ENCODE results near the gene JCAD. TPM values are rescaled to one million over a fixed set of nuclear protein-coding genes. Genes with fewer than 3 reads are reported as not detected.

The JCAD gene
- total RNA-seq, 1 donor from 2014 or later, result 3.3 TPM

DNA sequence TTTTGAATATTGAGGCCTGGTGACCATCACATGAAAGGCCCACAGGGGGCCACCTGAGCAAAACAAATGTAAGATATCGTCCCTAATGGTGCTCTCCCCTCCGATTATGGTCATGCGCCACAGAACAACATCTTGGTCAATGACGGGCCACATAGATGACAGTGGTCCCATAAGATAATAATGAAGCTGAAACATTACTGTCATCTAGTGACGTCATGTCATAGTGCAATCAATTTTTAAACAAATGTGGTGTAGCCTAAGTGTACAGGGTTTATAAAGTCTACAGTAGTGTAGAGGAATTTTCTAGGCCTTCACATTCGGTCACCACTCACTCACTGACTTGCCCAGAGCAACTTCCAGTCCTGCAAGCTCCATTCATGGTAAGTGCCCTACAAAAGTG is 36.8 kb downstream of the JCAD start:
- TF ChIP-seq, protein P1, sequence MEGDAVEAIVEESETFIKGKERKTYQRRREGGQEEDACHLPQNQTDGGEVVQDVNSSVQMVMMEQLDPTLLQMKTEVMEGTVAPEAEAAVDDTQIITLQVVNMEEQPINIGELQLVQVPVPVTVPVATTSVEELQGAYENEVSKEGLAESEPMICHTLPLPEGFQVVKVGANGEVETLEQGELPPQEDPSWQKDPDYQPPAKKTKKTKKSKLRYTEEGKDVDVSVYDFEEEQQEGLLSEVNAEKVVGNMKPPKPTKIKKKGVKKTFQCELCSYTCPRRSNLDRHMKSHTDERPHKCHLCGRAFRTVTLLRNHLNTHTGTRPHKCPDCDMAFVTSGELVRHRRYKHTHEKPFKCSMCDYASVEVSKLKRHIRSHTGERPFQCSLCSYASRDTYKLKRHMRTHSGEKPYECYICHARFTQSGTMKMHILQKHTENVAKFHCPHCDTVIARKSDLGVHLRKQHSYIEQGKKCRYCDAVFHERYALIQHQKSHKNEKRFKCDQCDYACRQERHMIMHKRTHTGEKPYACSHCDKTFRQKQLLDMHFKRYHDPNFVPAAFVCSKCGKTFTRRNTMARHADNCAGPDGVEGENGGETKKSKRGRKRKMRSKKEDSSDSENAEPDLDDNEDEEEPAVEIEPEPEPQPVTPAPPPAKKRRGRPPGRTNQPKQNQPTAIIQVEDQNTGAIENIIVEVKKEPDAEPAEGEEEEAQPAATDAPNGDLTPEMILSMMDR (conservative IDR thresholded peaks at IDR 0.05; ENCODE audit: low read depth, low read length), result no peak
- H3K4me3 ChIP-seq (ENCODE audit: low read depth, low read length), result no peak overlapping the region
- DNase-seq (ENCODE audit: low read depth), result no peak

GRCh38 chr10:30019468-30019867 is 39.9 kb downstream of the JCAD start:
- TF ChIP-seq, protein P1 (conservative IDR thresholded peaks at IDR 0.05; ENCODE audit: low read depth, low read length), result no peak

DNA sequence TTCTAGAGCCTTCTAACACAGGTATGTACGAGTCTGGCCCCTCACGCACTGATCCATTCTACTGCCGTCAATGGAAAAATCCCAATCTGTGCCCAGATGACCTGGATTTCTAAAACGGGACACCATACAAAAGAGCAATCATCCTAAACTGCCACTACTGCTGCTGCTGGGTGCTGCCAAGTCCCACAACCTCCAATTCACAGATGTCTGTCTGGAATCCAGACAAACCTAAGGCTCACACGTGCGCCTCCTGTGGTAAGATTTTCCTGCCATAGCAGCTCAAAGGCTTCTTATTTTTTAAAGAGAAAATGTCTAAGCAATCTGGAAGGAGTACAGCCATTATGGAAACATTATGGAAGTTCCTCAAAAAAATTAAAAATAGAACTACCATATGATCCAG is 40.9 kb downstream of the JCAD start:
- no peak overlapping the region for H3K4me3 ChIP-seq (ENCODE audit: low read depth, low read length)
- TF ChIP-seq, protein P1 (conservative IDR thresholded peaks at IDR 0.05; ENCODE audit: low read depth, low read length), result no peak
- no peak for DNase-seq (ENCODE audit: low read depth)

More at GRCh38 chr10:30019468-30019867, 39.9 kb downstream of the JCAD start:
- no peak overlapping the region for H3K4me3 ChIP-seq (ENCODE audit: low read depth, low read length)
- DNase-seq (ENCODE audit: low read depth), result no peak

DNA sequence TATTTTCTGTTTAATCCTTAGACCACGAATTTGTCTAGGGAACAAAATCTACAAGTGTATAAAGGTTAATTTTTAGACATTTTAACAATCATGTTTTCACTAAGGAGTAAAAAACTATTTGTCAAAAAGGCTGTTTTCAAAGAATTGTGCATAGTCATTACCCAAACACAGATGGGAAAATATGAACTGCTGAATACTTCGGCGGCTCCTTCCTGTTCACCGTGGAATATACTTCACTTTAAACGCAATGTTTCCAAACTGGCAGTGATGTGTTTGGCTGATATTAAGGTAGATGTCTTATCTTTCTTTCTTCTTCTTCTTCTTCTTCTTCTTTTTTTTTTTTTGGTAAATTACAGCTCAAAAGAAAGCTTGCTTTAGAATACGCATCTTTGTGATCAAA is 41.4 kb downstream of the JCAD start:
- TF ChIP-seq, protein P1 (conservative IDR thresholded peaks at IDR 0.05; ENCODE audit: low read depth, low read length), result no peak
- no peak for DNase-seq (ENCODE audit: low read depth)
- H3K4me3 ChIP-seq (ENCODE audit: low read depth, low read length), result no peak overlapping the region

- TF ChIP-seq, protein P1 (conservative IDR thresholded peaks at IDR 0.05; ENCODE audit: low read depth, low read length), result no peak
- DNase-seq (ENCODE audit: low read depth), result no peak
- no peak overlapping the region for H3K4me3 ChIP-seq (ENCODE audit: low read depth, low read length)
Observed at GRCh38 chr10:30017556-30017955, 41.8 kb downstream of the JCAD start.

- no peak overlapping the region for H3K4me3 ChIP-seq (ENCODE audit: low read depth, low read length)
- TF ChIP-seq, protein P1 (conservative IDR thresholded peaks at IDR 0.05; ENCODE audit: low read depth, low read length), result no peak
- DNase-seq (ENCODE audit: low read depth), result no peak
Observed at GRCh38 chr10:30014511-30014910, 44.9 kb downstream of the JCAD start.

DNA sequence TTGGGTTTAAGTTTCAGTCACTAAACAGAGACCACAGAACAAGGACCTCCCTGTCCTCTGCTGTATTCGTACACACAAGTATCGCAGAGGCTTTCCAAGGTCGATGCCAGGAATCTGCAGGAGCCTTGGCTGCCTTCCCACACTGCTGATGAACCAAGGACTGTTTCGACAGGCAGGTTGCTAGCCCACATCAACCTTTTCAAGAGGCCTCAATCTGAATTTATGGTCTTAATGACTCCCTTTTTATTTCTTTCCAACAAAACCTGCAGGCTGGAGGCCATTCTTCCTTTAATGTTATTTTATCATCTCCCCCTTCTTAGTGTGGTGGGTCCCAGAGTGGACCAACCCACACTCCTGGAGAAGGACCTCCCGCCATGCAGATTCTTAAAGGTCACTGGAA is 45.6 kb downstream of the JCAD start:
- TF ChIP-seq, protein P1 (conservative IDR thresholded peaks at IDR 0.05; ENCODE audit: low read depth, low read length), result no peak
- no peak for DNase-seq (ENCODE audit: low read depth)
- H3K4me3 ChIP-seq (ENCODE audit: low read depth, low read length), result no peak overlapping the region
